HepG2 (cell line): ENCODE results near the gene PNMA8B. TPM values are rescaled to one million over a fixed set of nuclear protein-coding genes. Genes with fewer than 3 reads are reported as not detected.

ENCODE experiments used
- ATAC-seq: fragments of 200-7000 bp; cut with Tn5 transposase; 3 replicates; pipeline ENCODE4 v1.9.1; 2020; ENCODE audit warnings: mild to moderate bottlenecking, moderate library complexity
- BruUV-seq: library from RNA; stranded (reverse); fragments of 400-500 nt; replicated peaks from 2 replicates; lab custom pipeline; 2021; lab: Mats Ljungman, UMichigan
- CTCF ChIA-PET: fragments of 300-600 bp; formaldehyde crosslinking; extraction: SDS; loops from one replicate; lab custom pipeline; 2021; ENCODE audit warnings: low total read pairs, inconsistent platforms, low intra/inter-chr PET ratio; lab: Yijun Ruan, JAX
- POLR2A ChIA-PET: fragments of 350-600 bp; sonication (Branson Sonifier 250); formaldehyde crosslinking; loops from one replicate; lab custom pipeline; 2020; ENCODE audit warnings: antibody characterized with exemption, inconsistent platforms; lab: Yijun Ruan, JAX
- DNase-seq: peaks from one replicate; pipeline ENCODE4 v3.0.0-alpha.2; 2015; ENCODE audit warnings: low spot score
- FAIRE-seq: peaks from 3 replicates; lab custom pipeline; 2011; peaks lifted over from hg19 to GRCh38; lab: Jason Lieb, UNC
- H2AFZ ChIP-seq: one replicate; pipeline ENCODE4 v1.6.1; 2011; ENCODE audit warnings: low read length, inconsistent platforms
- H3K27ac ChIP-seq: fragments of 300-600 bp; 3 replicates; pipeline ENCODE4 v1.8.0; 2011; ENCODE audit warnings: mixed run types, mild to moderate bottlenecking, mixed read lengths, low read length, inconsistent platforms; ENCODE audit not compliant: insufficient read depth; ENCODE audit errors: extremely low read length
- H3K27me3 ChIP-seq, 2 experiments: fragments of 200-600 bp in 1 of 2; 2 replicates in 1 of 2; 3 replicates in 1 of 2; pipeline versions ENCODE4 v1.6.0 to v1.8.0; 2011; ENCODE audit warnings: low read length in 2 of 2, mild to moderate bottlenecking in 2 of 2, moderate library complexity in 2 of 2, inconsistent platforms in 1 of 2; ENCODE audit not compliant: insufficient read depth in 2 of 2, control insufficient read depth in 1 of 2
- H3K36me3 ChIP-seq, 2 experiments: fragments of 200-600 bp in 1 of 2; replicated peaks in 1 of 2; 2 replicates in 1 of 2; 3 replicates in 1 of 2; pipeline versions ENCODE4 v1.5.1 to v1.8.0; 2011; ENCODE audit warnings: low read length in 2 of 2, inconsistent platforms in 1 of 2; ENCODE audit not compliant: insufficient read depth in 2 of 2, control insufficient read depth in 1 of 2
- H3K4me1 ChIP-seq: 2 replicates; pipeline ENCODE4 v1.5.1; 2012; ENCODE audit warnings: low read length, inconsistent platforms; ENCODE audit not compliant: insufficient read depth
- H3K4me2 ChIP-seq: 2 replicates; pipeline ENCODE4 v1.6.0; 2011; ENCODE audit warnings: low read depth, low read length, inconsistent platforms
- H3K4me3 ChIP-seq, 3 experiments: fragments of 200-600 bp in 1 of 3; sonication (generic), shearing (Covaris generic) in 1 of 3; replicated peaks in 1 of 3; 2 replicates each; pipeline ENCODE4 v1.5.1; 2011 to 2016; ENCODE audit warnings: low read length in 3 of 3, inconsistent platforms in 2 of 3, low read depth in 2 of 3, mild to moderate bottlenecking in 2 of 3, control low read depth in 1 of 3, mixed read lengths in 1 of 3; ENCODE audit not compliant: insufficient read depth in 1 of 3
- H3K79me2 ChIP-seq: one replicate; pipeline ENCODE4 v1.6.1; 2011; ENCODE audit warnings: low read length, inconsistent platforms; ENCODE audit not compliant: insufficient read depth
- H3K9ac ChIP-seq: 2 replicates; pipeline ENCODE4 v1.6.0; 2011; ENCODE audit warnings: mild to moderate bottlenecking, low read depth, low read length, inconsistent platforms; ENCODE audit not compliant: insufficient read depth
- H3K9me3 ChIP-seq: 2 replicates; pipeline ENCODE4 v1.5.1; 2012; ENCODE audit warnings: mild to moderate bottlenecking, low read length
- H4K20me1 ChIP-seq: 2 replicates; pipeline ENCODE4 v1.6.0; 2011; ENCODE audit warnings: inconsistent platforms, mild to moderate bottlenecking, low read length, moderate library complexity; ENCODE audit not compliant: insufficient read depth
- ARHGAP35 ChIP-seq: sonication (generic); formaldehyde crosslinking; IDR thresholded peaks from 2 replicates; pipeline ENCODE4 v1.9.0; 2022; ENCODE audit warnings: mild to moderate bottlenecking, inconsistent platforms, moderate library complexity, missing genetic modification reagents, borderline replicate concordance
- ATF3 ChIP-seq: sonication (generic); formaldehyde crosslinking; IDR thresholded peaks from 2 replicates; pipeline ENCODE4 v1.4.0; 2020; ENCODE audit warnings: missing genetic modification reagents
- CEBPB ChIP-seq: IDR thresholded peaks from 2 replicates; pipeline ENCODE4 v1.6.1; 2011; ENCODE audit warnings: low read depth, low read length, improper control_type of control experiment, borderline replicate concordance
- HOMEZ ChIP-seq: IDR thresholded peaks from 2 replicates; pipeline ENCODE4 v1.6.1; 2016; ENCODE audit warnings: low read depth
- IKZF4 ChIP-seq: sonication (generic); formaldehyde crosslinking; IDR thresholded peaks from 2 replicates; pipeline ENCODE4 v1.5.1; 2020; ENCODE audit warnings: borderline replicate concordance, mild to moderate bottlenecking, low read depth, missing genetic modification reagents; ENCODE audit errors: not compliant biosample characterization
- MIER3 ChIP-seq: IDR thresholded peaks from 2 replicates; pipeline ENCODE4 v1.6.1; 2016; ENCODE audit warnings: missing compliant biosample characterization, borderline replicate concordance
- NAIF1 ChIP-seq: sonication (generic); formaldehyde crosslinking; IDR thresholded peaks from 2 replicates; pipeline ENCODE4 v1.5.0; 2020; ENCODE audit warnings: mild to moderate bottlenecking, missing genetic modification reagents, borderline replicate concordance
- NFYB ChIP-seq: sonication (generic); formaldehyde crosslinking; IDR thresholded peaks from 2 replicates; pipeline ENCODE4 v1.4.0; 2020; ENCODE audit warnings: missing genetic modification reagents
- PAX8 ChIP-seq: sonication (generic); formaldehyde crosslinking; IDR thresholded peaks from 2 replicates; pipeline ENCODE4 v1.8.0; 2022; ENCODE audit warnings: mild to moderate bottlenecking, missing genetic modification reagents, borderline replicate concordance
- SCMH1 ChIP-seq: sonication (generic); formaldehyde crosslinking; IDR thresholded peaks from 2 replicates; pipeline ENCODE4 v1.9.0; 2021; ENCODE audit warnings: missing genetic modification reagents, mild to moderate bottlenecking, borderline replicate concordance
- SMAD9 ChIP-seq: sonication (generic); formaldehyde crosslinking; IDR thresholded peaks from 2 replicates; pipeline ENCODE4 v1.5.1; 2020; ENCODE audit warnings: mild to moderate bottlenecking, missing genetic modification reagents
- ZBTB1 ChIP-seq: sonication (generic); formaldehyde crosslinking; IDR thresholded peaks from 2 replicates; pipeline ENCODE4 v1.4.0; 2020; ENCODE audit warnings: missing genetic modification reagents, borderline replicate concordance
- ZNF296 ChIP-seq: sonication (generic); formaldehyde crosslinking; conservative IDR thresholded peaks from 2 replicates; pipeline ENCODE4 v1.5.0; 2020; ENCODE audit warnings: mild to moderate bottlenecking, missing genetic modification reagents
- ZNF30 ChIP-seq: sonication (generic); formaldehyde crosslinking; IDR thresholded peaks from 2 replicates; pipeline ENCODE4 v1.5.0; 2020; ENCODE audit warnings: mild to moderate bottlenecking, missing genetic modification reagents
- ZNF33B ChIP-seq: sonication (generic); formaldehyde crosslinking; IDR thresholded peaks from 2 replicates; pipeline ENCODE4 v1.5.1; 2020; ENCODE audit warnings: mild to moderate bottlenecking, missing genetic modification reagents
- ZNF431 ChIP-seq: sonication (generic); formaldehyde crosslinking; IDR thresholded peaks from 2 replicates; pipeline ENCODE4 v1.9.0; 2022; ENCODE audit warnings: missing genetic modification reagents, low read depth, mild to moderate bottlenecking, borderline replicate concordance
- ZNF501 ChIP-seq: sonication (generic); formaldehyde crosslinking; IDR thresholded peaks from 2 replicates; pipeline ENCODE4 v1.5.1; 2020; ENCODE audit warnings: mild to moderate bottlenecking, moderate library complexity, missing genetic modification reagents
- ZNF598 ChIP-seq: sonication (generic); formaldehyde crosslinking; IDR thresholded peaks from 2 replicates; pipeline ENCODE4 v1.5.1; 2020; ENCODE audit warnings: mild to moderate bottlenecking, missing genetic modification reagents, borderline replicate concordance
- ZNF670 ChIP-seq: sonication (generic); formaldehyde crosslinking; IDR thresholded peaks from 2 replicates; pipeline ENCODE4 v1.8.0; 2022; ENCODE audit warnings: mild to moderate bottlenecking, missing genetic modification reagents, borderline replicate concordance
- WGBS: methylation state at CpG from one replicate; pipeline ENCODE4 v1.1.6; 2017; ENCODE audit warnings: low lambda C conversion rate; 5-methylcytosine and 5-hydroxymethylcytosine counted together
- in situ Hi-C: cut with HindIII; loops from 2 replicates; pipeline ENCODE4 v1.10.0; 2017; ENCODE audit warnings: low pct_unique_long_range_greater_than_20kb; ENCODE audit not compliant: extremely low pct_ligation_motif_present
- intact Hi-C: fragments of 100-400 bp; cut with micrococcal nuclease; formaldehyde crosslinking; loops from one replicate; pipeline ENCODE4 v1.10.0; 2022; ENCODE audit not compliant: unreplicated experiment
- polyA plus RNA-seq, 8 experiments: library from polyadenylated mRNA; depleted of rRNA in 3 of 8; stranded (reverse) in 7 of 8; unstranded in 1 of 8; fragments of >200 nt; fragmentation: Illumina TruSeq in 4 of 8; extraction: Trizol in 4 of 8; gene quantifications; 2 replicates each; pipeline versions ENCODE4 v1.2.1 to v1.2.3, GENCODE V29; 2011 to 2016; ENCODE audit warnings: low read depth in 4 of 8, missing spikeins in 1 of 8, mixed read lengths in 1 of 8; ENCODE audit not compliant: insufficient read depth in 1 of 8
- total RNA-seq, 5 experiments: library from RNA; depleted of rRNA; stranded (reverse); fragments of >200 nt; fragmentation: Illumina TruSeq; extraction: Trizol; gene quantifications; 2 replicates each; pipeline ENCODE4 v1.2.3, GENCODE V29; 2016; ENCODE audit warnings: low read depth in 1 of 5
- TF ChIP-seq, protein P1 (sequence below): sonication (generic); formaldehyde crosslinking; conservative IDR thresholded peaks from 2 replicates; pipeline ENCODE4 v1.4.0; 2020; ENCODE audit warnings: missing genetic modification reagents

The PNMA8B gene
- total and polyA plus RNA-seq, 2 of the 13 experiments (the other 11 are each of a cell fraction or from before 2014, with no cell fraction given) = not detected

DNA sequence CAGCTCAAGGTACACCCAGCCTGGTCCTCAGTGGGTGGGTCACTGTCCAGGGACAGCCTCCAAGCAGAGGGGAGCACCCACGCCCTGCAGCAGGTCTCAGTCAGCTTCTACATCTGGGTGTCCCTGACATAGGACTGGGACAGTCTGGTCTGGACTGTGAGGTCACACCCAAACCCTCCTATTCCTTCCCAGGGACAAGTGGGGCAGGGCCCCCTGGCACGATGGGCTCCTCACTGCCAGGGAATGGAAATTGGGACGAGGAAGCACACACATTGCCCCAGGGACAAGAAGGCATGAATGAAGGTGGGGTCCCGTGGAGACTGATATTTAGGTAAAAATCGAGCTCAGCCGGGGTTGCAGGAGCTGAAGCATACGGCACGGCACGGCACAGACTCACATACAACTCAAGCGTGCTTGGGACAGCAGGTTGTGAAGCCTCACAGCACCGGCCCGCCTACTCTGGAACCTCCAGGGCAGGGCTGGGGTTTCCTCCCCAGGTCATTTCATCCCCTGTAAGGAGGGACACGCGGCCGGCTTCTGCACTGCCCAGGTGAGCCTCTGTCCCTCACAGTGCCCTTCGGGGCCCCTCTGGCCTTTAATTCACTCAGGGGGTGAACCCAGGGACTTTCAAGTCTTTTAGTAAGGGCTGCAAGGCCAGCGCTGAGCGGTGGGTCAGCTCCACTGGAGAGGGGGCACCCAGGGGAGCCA, 3.5 kb downstream of the PNMA8B start:
- intact Hi-C loops (no loop called here), in situ Hi-C loops (no loop called here)
- BruUV-seq = no TSS peak

More for the DNA sequence above, 3.5 kb downstream of the PNMA8B start:
- no peak for DNase-seq
- H2AFZ ChIP-seq = no peak overlapping the region
- no peak overlapping the region for H3K4me3 ChIP-seq
- no peak overlapping the region for H3K27ac ChIP-seq
- H3K9ac ChIP-seq = no peak overlapping the region
- 13% methylated on average over 14 of the region's 18 CpGs for WGBS
- H4K20me1 ChIP-seq = no peaks in the 10 kb centered on the region
- no peaks in the 10 kb centered on the region for H3K36me3 ChIP-seq
- ChIA-PET CTCF (no interaction called here), POLR2A (no interaction called here)
- H3K9me3 ChIP-seq = no peaks in the 10 kb centered on the region
- no peak for TF ChIP-seq MIER3 (CRISPR knock-in tag)
- no peak for TF ChIP-seq NAIF1 (CRISPR knock-in tag)
- TF ChIP-seq, protein P1, sequence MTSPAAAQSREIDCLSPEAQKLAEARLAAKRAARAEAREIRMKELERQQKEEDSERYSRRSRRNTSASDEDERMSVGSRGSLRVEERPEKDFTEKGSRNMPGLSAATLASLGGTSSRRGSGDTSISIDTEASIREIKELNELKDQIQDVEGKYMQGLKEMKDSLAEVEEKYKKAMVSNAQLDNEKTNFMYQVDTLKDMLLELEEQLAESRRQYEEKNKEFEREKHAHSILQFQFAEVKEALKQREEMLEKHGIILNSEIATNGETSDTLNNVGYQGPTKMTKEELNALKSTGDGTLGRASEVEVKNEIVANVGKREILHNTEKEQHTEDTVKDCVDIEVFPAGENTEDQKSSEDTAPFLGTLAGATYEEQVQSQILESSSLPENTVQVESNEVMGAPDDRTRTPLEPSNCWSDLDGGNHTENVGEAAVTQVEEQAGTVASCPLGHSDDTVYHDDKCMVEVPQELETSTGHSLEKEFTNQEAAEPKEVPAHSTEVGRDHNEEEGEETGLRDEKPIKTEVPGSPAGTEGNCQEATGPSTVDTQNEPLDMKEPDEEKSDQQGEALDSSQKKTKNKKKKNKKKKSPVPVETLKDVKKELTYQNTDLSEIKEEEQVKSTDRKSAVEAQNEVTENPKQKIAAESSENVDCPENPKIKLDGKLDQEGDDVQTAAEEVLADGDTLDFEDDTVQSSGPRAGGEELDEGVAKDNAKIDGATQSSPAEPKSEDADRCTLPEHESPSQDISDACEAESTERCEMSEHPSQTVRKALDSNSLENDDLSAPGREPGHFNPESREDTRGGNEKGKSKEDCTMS (CRISPR knock-in tag) = no peak
- no peak for TF ChIP-seq SMAD9 (CRISPR knock-in tag)
- no peak for TF ChIP-seq IKZF4 (CRISPR knock-in tag)
- TF ChIP-seq CEBPB = no peak
- TF ChIP-seq ZNF33B (CRISPR knock-in tag) = no peak
- no peak for TF ChIP-seq ZNF296 (CRISPR knock-in tag)
- no peak for TF ChIP-seq ZNF598 (CRISPR knock-in tag)
- TF ChIP-seq ATF3 (CRISPR knock-in tag) = no peak
- TF ChIP-seq ZBTB1 (CRISPR knock-in tag) = no peak
- TF ChIP-seq ARHGAP35 (CRISPR knock-in tag) = no peak
- no peak for TF ChIP-seq ZNF431
- no peak for TF ChIP-seq SCMH1 (CRISPR knock-in tag)
- TF ChIP-seq HOMEZ (CRISPR knock-in tag) = no peak
- no peak for TF ChIP-seq ZNF501 (CRISPR knock-in tag)
- no peak for TF ChIP-seq ZNF670 (CRISPR knock-in tag)
- TF ChIP-seq NFYB (CRISPR knock-in tag) = no peak
- no peak for TF ChIP-seq PAX8
- TF ChIP-seq ZNF30 (CRISPR knock-in tag) = no peak
- no peak overlapping the region for H3K4me2 ChIP-seq
- H3K4me1 ChIP-seq = peaks cover 15% of the 10 kb centered on the region; the same call in 1 of the 2 replicates
- no peak for ATAC-seq
- no peaks in the 10 kb centered on the region for H3K79me2 ChIP-seq
- peaks cover 5 to 38% of the 10 kb centered on the region in 2 experiments for H3K27me3 ChIP-seq
- no peak for FAIRE-seq
